Lower leg skin (tissue), 3 donors: ENCODE measurements around the gene CYB5B.

Experiments
- POLR2A ChIP-seq, 2 donors: fragments of 450-650 bp; IDR thresholded peaks; one replicate each; pipeline ENCODE4 v1.6.1; 2016 to 2017; ENCODE audit warnings: antibody characterized with exemption in 2 of 2, mild to moderate bottlenecking in 1 of 2, moderate library complexity in 1 of 2
- TF ChIP-seq, protein P1 (sequence below), 3 donors: fragments of 450-650 bp; IDR thresholded peaks; one replicate each; pipeline ENCODE4 v1.5.1; 2016; ENCODE audit warnings: antibody characterized with exemption in 3 of 3, mild to moderate bottlenecking in 3 of 3, moderate library complexity in 2 of 3

DNA sequence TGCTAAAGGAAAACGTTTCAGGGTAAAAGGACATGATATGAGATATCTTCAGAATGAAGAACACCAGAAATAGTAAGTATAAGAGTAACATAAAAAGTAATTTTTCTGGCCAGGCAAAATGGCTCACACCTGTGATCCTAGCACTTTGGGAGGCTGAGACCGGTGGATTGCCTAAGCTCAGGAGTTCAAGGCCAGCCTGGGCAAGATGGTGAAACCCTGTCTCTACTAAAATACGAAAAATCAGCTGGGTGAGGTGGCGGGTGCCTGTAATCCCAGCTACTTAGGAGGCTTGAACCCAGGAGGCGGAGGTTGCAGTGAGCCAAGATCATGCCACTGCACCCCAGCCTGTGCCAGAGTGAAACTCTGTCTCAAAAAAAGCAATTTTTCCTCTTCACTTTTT lies 84.7 kb downstream of the CYB5B start:
- no peak for TF ChIP-seq POLR2A (IDR thresholded peaks at IDR 0.05)
- TF ChIP-seq, protein P1, sequence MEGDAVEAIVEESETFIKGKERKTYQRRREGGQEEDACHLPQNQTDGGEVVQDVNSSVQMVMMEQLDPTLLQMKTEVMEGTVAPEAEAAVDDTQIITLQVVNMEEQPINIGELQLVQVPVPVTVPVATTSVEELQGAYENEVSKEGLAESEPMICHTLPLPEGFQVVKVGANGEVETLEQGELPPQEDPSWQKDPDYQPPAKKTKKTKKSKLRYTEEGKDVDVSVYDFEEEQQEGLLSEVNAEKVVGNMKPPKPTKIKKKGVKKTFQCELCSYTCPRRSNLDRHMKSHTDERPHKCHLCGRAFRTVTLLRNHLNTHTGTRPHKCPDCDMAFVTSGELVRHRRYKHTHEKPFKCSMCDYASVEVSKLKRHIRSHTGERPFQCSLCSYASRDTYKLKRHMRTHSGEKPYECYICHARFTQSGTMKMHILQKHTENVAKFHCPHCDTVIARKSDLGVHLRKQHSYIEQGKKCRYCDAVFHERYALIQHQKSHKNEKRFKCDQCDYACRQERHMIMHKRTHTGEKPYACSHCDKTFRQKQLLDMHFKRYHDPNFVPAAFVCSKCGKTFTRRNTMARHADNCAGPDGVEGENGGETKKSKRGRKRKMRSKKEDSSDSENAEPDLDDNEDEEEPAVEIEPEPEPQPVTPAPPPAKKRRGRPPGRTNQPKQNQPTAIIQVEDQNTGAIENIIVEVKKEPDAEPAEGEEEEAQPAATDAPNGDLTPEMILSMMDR (IDR thresholded peaks at IDR 0.05): no peak
